ENCODE data around the gene DCAF4. TPM values are rescaled to one million over a fixed set of nuclear protein-coding genes. Genes with fewer than 3 reads are reported as not detected.

DCAF4 gene
- total and polyA plus RNA-seq, 3 experiments from 2014 or later: 7.3 to 26.8 (median 22.5) TPM

DNA sequence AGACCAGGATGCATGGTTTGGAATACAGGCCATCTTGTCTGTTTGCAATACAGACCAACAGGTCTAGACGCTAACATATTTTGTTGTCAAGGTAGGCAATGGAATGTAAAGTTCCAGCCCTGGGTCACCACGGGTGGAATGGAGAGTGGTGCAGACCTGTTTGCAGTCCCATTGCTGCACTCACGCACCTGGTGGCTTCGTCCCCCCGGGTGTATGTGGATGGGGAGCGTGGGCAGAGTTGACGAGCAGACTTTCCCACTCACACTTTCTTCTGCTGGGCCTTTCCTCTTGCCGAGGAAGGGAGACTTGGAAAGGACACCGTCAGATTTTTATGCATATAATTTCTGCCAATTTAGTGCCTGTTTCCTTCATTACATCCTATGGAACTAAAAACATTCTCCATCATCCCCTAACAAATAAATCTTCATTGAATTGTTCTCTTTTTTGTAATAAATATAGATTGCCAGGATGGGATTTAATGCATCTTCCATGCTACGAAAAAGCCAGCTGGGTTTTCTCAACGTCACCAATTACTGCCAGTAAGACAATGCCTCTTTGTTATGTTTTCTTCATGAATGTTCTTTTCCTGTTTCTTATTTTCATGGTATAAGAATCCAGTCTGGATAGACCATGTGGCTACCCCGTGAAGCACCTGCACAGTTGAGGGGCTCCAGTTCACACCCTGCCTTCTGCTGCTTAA, 15.2 kb downstream of the DCAF4 start:
- H3K9me3 ChIP-seq (ENCODE audit: low read length): no peaks in the 10 kb centered on the region
- ChIA-PET POLR2A (no interaction called here), CTCF (no interaction called here)
- no peak for DNase-seq
- Mint-ChIP-seq H3K9me3 (no peaks in the 10 kb centered on the region), H3K4me3 (no peak overlapping the region), H3K27ac (no peak overlapping the region), H3K4me1 (peaks cover 16 to 20% (median 18%) of the 10 kb centered on the region in 3 donors), H3K27me3 (no peaks in the 10 kb centered on the region), H3K36me3 (peaks cover 4 to 80% (median 16%) of the 10 kb centered on the region in 3 donors)
- H3K27ac ChIP-seq (ENCODE audit: low read depth, low read length): no peak overlapping the region
- H3K36me3 ChIP-seq (ENCODE audit: insufficient read depth, low read length): peaks cover 15% of the 10 kb centered on the region
- H3K4me1 ChIP-seq (ENCODE audit: insufficient read depth, low read length): no peaks in the 10 kb centered on the region
- H3K4me3 ChIP-seq (ENCODE audit: low read length): no peak overlapping the region
- no peaks in the 10 kb centered on the region for H3K27me3 ChIP-seq (ENCODE audit: insufficient read depth, low read length, poor library complexity, severe bottlenecking)

DNA sequence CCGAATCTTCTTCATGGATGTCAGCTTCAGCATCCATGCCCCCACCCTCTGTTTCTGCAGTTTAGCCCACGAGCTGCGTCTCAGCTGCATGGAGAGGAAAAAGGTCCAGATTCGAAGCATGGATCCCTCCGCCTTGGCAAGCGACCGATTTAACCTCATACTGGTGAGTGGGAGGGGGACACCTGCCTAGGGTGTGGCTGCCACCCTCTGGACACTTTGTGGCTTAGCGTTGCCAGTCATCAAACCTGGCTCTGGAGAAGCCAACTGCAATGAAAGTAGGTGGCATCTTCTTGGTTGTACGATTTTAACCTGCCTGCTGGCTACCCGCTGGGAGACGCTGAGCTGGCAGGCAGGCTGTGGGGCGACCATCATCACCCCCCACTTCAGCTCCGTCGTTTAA, 16.7 kb downstream of the DCAF4 start:
- Mint-ChIP-seq H3K4me1 (peaks cover 3 to 12% (median 3%) of the 10 kb centered on the region in 3 donors), H3K27ac (no peak overlapping the region), H3K36me3 (peaks cover 4 to 86% (median 16%) of the 10 kb centered on the region in 3 donors), H3K9me3 (no peaks in the 10 kb centered on the region), H3K27me3 (no peaks in the 10 kb centered on the region), H3K4me3 (no peak overlapping the region)
- Histone ChIP-seq H3K9me3 (ENCODE audit: low read length) (no peaks in the 10 kb centered on the region), H3K4me1 (ENCODE audit: insufficient read depth, low read length) (no peaks in the 10 kb centered on the region), H3K27me3 (ENCODE audit: insufficient read depth, low read length, poor library complexity, severe bottlenecking) (no peaks in the 10 kb centered on the region), H3K36me3 (ENCODE audit: insufficient read depth, low read length) (peaks cover 15% of the 10 kb centered on the region), H3K27ac (ENCODE audit: low read depth, low read length) (no peak overlapping the region), H3K4me3 (ENCODE audit: low read length) (no peak overlapping the region)
- CTCF ChIA-PET: no interaction called here
- DNase-seq: no peak
- POLR2A ChIA-PET: no interaction called here

DNA sequence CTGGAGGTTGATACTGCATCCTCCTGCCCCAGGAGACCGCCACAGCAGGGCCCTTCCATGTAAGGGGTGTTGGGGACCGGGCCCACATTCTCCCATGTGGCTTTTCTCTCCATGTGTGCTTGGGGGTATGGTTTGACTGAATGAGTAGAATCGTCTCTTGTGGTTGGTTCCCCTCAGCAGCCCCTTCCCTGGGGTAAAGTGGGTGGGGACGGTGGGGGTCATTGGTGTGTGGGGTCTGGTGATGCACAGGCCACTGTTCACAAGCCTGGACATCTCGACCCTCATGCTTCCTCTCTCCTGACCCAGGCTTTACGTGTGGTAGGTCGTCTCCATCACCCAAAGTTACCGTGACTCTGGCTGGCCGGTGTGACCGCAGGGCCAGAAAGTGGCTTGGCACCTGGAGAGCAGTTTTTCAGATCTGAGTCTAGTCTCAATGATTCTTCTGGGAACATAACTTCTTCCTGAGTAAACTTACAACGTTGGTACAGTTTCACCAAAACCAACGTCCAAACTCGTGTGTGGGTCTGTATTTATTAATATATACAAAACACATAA, 17.7 kb downstream of the DCAF4 start:
- Mint-ChIP-seq H3K36me3 (peaks cover 4 to 87% (median 16%) of the 10 kb centered on the region in 3 donors), H3K4me1 (peaks cover 0 to 11% (median 2%) of the 10 kb centered on the region in 3 donors), H3K27me3 (no peaks in the 10 kb centered on the region), H3K9me3 (no peaks in the 10 kb centered on the region), H3K4me3 (no peak overlapping the region), H3K27ac (no peak overlapping the region)
- peaks cover 15% of the 10 kb centered on the region for H3K36me3 ChIP-seq (ENCODE audit: insufficient read depth, low read length)
- no peak overlapping the region for H3K27ac ChIP-seq (ENCODE audit: low read depth, low read length)
- no peaks in the 10 kb centered on the region for H3K27me3 ChIP-seq (ENCODE audit: insufficient read depth, low read length, poor library complexity, severe bottlenecking)
- POLR2A ChIA-PET: no interaction called here
- DNase-seq: no peak
- H3K4me1 ChIP-seq (ENCODE audit: insufficient read depth, low read length): no peaks in the 10 kb centered on the region
- H3K4me3 ChIP-seq (ENCODE audit: low read length): no peak overlapping the region
- no peaks in the 10 kb centered on the region for H3K9me3 ChIP-seq (ENCODE audit: low read length)
- CTCF ChIA-PET: no interaction called here

DNA sequence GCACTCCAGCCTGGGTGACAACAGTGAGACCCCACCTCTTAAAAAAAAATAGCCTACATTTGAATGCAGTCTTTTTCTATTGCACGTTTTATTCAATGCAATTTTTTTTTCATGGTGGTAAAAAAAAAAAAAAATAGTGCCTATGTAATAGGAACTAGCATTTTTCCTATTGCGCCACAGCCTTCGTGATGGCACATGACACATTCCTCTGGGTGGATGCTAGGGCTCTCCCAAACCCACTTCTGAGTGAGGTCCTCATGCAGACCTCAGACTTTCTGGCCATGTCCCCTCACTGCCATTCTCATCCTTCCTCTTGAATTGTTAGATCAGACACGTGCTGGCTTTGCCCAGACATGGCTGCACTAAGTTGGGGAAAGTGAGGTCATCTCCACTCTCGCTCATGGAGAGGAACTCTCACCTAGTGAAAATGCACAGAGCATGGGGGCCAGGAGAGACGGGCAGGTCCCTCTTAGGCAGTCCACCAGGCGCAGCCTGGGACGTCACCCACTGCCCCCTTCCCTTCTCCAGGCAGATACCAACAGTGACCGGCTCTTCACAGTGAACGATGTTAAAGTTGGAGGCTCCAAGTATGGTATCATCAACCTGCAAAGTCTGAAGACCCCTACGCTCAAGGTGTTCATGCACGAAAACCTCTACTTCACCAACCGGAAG, 19.2 kb downstream of the DCAF4 start:
- H3K27ac Mint-ChIP-seq: no peak overlapping the region
- no peaks in the 10 kb centered on the region for H3K27me3 ChIP-seq (ENCODE audit: insufficient read depth, low read length, poor library complexity, severe bottlenecking)
- no peak overlapping the region for H3K4me3 Mint-ChIP-seq
- peaks cover 15% of the 10 kb centered on the region for H3K36me3 ChIP-seq (ENCODE audit: insufficient read depth, low read length)
- H3K36me3 Mint-ChIP-seq: peaks cover 7 to 80% (median 14%) of the 10 kb centered on the region in 3 donors
- DNase-seq: no peak
- H3K27me3 Mint-ChIP-seq: no peaks in the 10 kb centered on the region
- no peak overlapping the region for H3K4me3 ChIP-seq (ENCODE audit: low read length)
- peaks cover 0 to 11% (median 2%) of the 10 kb centered on the region in 3 donors for H3K4me1 Mint-ChIP-seq
- ChIA-PET CTCF (no interaction called here), POLR2A (no interaction called here)
- H3K9me3 Mint-ChIP-seq: no peaks in the 10 kb centered on the region
- H3K27ac ChIP-seq (ENCODE audit: low read depth, low read length): no peak overlapping the region
- H3K4me1 ChIP-seq (ENCODE audit: insufficient read depth, low read length): no peaks in the 10 kb centered on the region
- no peaks in the 10 kb centered on the region for H3K9me3 ChIP-seq (ENCODE audit: low read length)

DNA sequence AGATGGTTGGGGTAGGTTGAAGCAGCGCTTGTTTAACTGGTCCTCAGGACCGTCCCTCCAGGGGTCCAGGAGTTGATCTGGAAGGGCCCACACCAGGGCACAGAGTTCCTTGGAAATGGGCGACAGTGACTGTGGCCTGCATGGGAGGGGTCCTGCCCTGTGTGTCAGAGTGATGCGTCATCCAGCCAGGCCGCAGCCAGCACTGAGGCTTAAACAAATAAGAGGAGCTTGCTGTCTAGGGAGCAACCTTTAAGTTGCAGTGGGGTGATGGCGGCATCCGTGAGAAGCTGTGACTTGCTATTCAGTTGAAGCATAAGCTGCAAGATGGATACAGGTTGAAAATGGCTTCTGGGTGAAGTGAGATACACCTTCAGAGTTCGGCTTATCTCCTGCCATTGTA, 20.2 kb downstream of the DCAF4 start:
- Mint-ChIP-seq H3K4me1 (peaks cover 0 to 11% (median 2%) of the 10 kb centered on the region in 3 donors), H3K9me3 (no peaks in the 10 kb centered on the region), H3K27me3 (no peaks in the 10 kb centered on the region), H3K27ac (no peak overlapping the region), H3K36me3 (peaks cover 8 to 82% (median 13%) of the 10 kb centered on the region in 3 donors), H3K4me3 (no peak overlapping the region)
- Histone ChIP-seq H3K9me3 (ENCODE audit: low read length) (no peaks in the 10 kb centered on the region), H3K27me3 (ENCODE audit: insufficient read depth, low read length, poor library complexity, severe bottlenecking) (no peaks in the 10 kb centered on the region), H3K27ac (ENCODE audit: low read depth, low read length) (no peak overlapping the region), H3K4me3 (ENCODE audit: low read length) (no peak overlapping the region), H3K36me3 (ENCODE audit: insufficient read depth, low read length) (peaks cover 12% of the 10 kb centered on the region), H3K4me1 (ENCODE audit: insufficient read depth, low read length) (no peaks in the 10 kb centered on the region)
- POLR2A ChIA-PET: no interaction called here
- DNase-seq: no peak
- CTCF ChIA-PET: no interaction called here

DNA sequence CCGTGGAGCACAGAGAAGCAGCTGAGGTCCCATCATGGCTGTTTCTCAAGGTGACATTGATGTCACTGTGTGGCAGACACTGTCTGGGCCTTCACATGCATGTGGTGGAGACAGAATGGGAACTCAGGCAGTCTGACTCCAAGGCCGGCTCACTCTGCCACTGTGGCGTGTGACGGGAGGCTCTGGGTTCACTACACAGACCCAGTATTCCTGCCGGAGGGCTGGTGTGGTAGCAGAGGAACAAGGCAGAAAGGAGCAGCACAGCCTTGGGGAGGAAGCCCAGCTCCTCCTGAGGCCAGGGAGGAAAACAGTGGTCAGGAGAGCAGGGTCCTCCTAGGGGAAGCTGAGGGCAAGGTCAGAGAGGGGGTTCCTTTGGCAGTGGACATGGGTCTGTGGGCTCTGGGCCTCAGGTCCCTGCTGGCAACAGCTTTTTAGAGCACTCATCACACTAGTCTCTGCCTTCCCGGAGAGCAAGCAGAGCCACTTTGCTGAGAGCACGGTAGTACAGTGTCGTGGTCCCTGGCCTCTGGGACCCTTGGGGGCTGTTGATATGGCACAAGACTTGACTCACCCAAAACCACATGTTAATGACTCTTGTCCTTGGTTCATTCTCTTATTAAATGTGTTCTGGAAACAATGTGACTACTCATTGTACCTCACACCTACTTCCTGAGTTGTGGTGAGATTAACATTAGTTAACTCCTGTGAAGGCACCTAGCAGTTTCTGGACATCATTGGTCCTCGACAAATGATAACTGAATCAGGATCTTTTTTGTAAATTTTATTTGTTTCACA, 21.3 kb downstream of the DCAF4 start:
- CTCF ChIA-PET: interaction anchor here (1.0 to 2.4 kb wide), 12 partner anchors 12 to 435 kb away, joined by 3 to 15 read pairs (median 5); partner anchors contain the start of gene DCAF4
- Histone ChIP-seq H3K9me3 (ENCODE audit: low read length) (no peaks in the 10 kb centered on the region), H3K4me3 (ENCODE audit: low read length) (no peak overlapping the region), H3K27ac (ENCODE audit: low read depth, low read length) (no peak overlapping the region), H3K4me1 (ENCODE audit: insufficient read depth, low read length) (no peaks in the 10 kb centered on the region), H3K27me3 (ENCODE audit: insufficient read depth, low read length, poor library complexity, severe bottlenecking) (no peaks in the 10 kb centered on the region), H3K36me3 (ENCODE audit: insufficient read depth, low read length) (peaks cover 5% of the 10 kb centered on the region)
- Mint-ChIP-seq H3K4me1 (peaks cover 0 to 11% (median 2%) of the 10 kb centered on the region in 3 donors), H3K36me3 (peaks cover 4 to 81% (median 9%) of the 10 kb centered on the region in 3 donors), H3K27ac (peak overlapping the region in 2 of 8 donors; percentile 44 to 61), H3K4me3 (no peak overlapping the region), H3K27me3 (no peaks in the 10 kb centered on the region), H3K9me3 (no peaks in the 10 kb centered on the region)
- no peak for DNase-seq
- POLR2A ChIA-PET: no interaction called here

DNA sequence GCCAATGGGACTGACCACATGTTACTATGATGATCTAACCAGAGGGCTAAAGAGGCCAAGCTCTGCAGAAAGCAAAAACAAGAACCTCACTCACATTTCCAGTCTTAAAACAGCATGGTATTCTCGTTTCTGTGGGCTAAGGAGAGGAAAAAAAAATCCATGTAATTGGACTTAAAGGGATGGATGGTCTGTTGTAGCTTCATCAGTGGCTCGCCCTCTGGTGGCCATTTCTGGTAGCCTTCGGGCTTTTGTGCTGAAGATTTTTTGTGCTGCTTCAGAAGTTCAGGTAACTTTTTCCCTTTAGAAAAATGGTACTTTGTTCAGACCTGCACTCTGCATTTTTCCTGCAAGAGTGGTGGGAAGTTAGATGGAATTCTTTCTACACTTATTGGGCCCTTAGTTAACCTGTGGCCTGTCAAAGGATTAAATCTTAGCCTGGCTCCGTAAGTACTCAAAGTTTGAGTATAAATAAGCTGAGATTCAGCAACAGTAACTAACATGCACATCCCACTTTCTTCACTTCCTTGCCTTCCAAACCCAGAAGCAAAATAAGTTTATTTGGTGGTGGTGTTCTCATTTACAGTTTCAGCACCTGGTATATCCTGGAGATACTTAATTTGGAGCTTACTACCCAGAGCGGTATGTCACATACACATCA, 22.3 kb downstream of the DCAF4 start:
- POLR2A ChIA-PET: interaction anchor here (0.6 to 0.7 kb wide), 2 partner anchors 10 to 18 kb away, joined by 3 read pairs; no protein-coding TSS in a partner anchor
- CTCF ChIA-PET: interaction anchor here (1.0 to 2.4 kb wide), 16 partner anchors 10 to 436 kb away, joined by 3 to 16 read pairs (median 5); partner anchors contain the start of gene DCAF4
- no peaks in the 10 kb centered on the region for H3K4me1 ChIP-seq (ENCODE audit: insufficient read depth, low read length)
- no peaks in the 10 kb centered on the region for H3K27me3 ChIP-seq (ENCODE audit: insufficient read depth, low read length, poor library complexity, severe bottlenecking)
- no peaks in the 10 kb centered on the region for H3K36me3 ChIP-seq (ENCODE audit: insufficient read depth, low read length)
- H3K27ac Mint-ChIP-seq: peak overlapping the region in 1 of 8 donors; percentile 80
- no peak overlapping the region for H3K27ac ChIP-seq (ENCODE audit: low read depth, low read length)
- no peak overlapping the region for H3K4me3 Mint-ChIP-seq
- H3K4me3 ChIP-seq (ENCODE audit: low read length): no peak overlapping the region
- H3K36me3 Mint-ChIP-seq: peaks cover 4 to 71% (median 5%) of the 10 kb centered on the region in 3 donors
- DNase-seq: peak; percentile 21 to 73 (median 44)
- H3K4me1 Mint-ChIP-seq: peaks cover 0 to 11% (median 2%) of the 10 kb centered on the region in 3 donors
- no peaks in the 10 kb centered on the region for H3K9me3 Mint-ChIP-seq
- no peaks in the 10 kb centered on the region for H3K9me3 ChIP-seq (ENCODE audit: low read length)
- H3K27me3 Mint-ChIP-seq: no peaks in the 10 kb centered on the region
